Nephron (organoid): ENCODE results near the gene SECISBP2.

ENCODE experiments used
- H3K27ac Mint-ChIP-seq, 3 experiments: 2 replicates each; pipeline ENCODE4 v1.8.0; 2020; ENCODE audit warnings: mixed read lengths in 3 of 3, mild to moderate bottlenecking in 2 of 3, moderate library complexity in 1 of 3
- H3K27me3 Mint-ChIP-seq: 2 replicates; pipeline ENCODE4 v1.8.0; 2021; ENCODE audit warnings: low read depth, mild to moderate bottlenecking, moderate library complexity, mixed read lengths
- H3K36me3 Mint-ChIP-seq: 2 replicates; pipeline ENCODE4 v1.8.0; 2020; ENCODE audit warnings: low read depth, mixed read lengths
- H3K4me1 Mint-ChIP-seq: 2 replicates; pipeline ENCODE4 v1.8.0; 2020; ENCODE audit warnings: mixed read lengths
- H3K4me3 Mint-ChIP-seq, 3 experiments: 2 replicates each; pipeline ENCODE4 v1.8.0; 2020; ENCODE audit warnings: mild to moderate bottlenecking in 3 of 3, mixed read lengths in 3 of 3, moderate library complexity in 2 of 3
- H3K9me3 Mint-ChIP-seq: 2 replicates; pipeline ENCODE4 v1.8.0; 2020; ENCODE audit warnings: mixed read lengths
- TF ChIP-seq, protein P1 (sequence below), 3 experiments: fragments of 200-600 bp; sonication (generic); IDR thresholded peaks; one replicate each; pipeline ENCODE4 v1.5.0; 2021; ENCODE audit warnings: antibody characterized with exemption in 3 of 3; ENCODE audit not compliant: unreplicated experiment in 3 of 3

Gene SECISBP2

DNA sequence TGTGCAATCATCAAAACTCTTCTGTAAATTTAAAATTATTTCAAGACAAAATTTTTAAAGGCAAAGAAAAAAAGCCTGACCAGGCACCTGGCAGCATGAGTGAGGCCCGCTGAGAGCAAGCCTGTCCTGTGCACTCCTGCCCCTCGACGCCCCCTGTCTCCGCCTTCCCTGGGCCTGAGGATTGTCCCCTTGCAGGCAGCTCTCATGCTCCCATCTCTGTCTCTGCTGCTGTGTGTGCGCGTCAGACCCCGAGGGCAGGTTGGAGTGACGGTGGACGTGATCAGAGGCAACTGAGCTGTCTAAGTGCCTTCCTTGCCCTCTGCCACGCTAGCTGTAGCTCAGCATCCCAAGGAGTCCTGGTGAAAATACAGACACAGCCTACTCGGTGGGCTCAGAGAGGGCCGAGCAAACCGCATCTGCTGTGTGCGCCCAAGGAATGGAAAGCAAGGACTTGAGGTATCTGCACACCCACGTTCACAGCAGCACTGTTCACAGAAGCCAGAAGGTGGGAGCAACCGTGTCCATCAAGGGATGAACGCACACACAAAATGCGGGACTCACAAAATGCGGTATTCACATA is 65.5 kb downstream of the SECISBP2 start:
- H3K36me3 Mint-ChIP-seq = peaks cover 49% of the 10 kb centered on the region
- no peaks in the 10 kb centered on the region for H3K4me1 Mint-ChIP-seq
- H3K9me3 Mint-ChIP-seq = no peaks in the 10 kb centered on the region
- no peak overlapping the region for H3K4me3 Mint-ChIP-seq
- no peaks in the 10 kb centered on the region for H3K27me3 Mint-ChIP-seq
- H3K27ac Mint-ChIP-seq = no peak overlapping the region
- TF ChIP-seq, protein P1, sequence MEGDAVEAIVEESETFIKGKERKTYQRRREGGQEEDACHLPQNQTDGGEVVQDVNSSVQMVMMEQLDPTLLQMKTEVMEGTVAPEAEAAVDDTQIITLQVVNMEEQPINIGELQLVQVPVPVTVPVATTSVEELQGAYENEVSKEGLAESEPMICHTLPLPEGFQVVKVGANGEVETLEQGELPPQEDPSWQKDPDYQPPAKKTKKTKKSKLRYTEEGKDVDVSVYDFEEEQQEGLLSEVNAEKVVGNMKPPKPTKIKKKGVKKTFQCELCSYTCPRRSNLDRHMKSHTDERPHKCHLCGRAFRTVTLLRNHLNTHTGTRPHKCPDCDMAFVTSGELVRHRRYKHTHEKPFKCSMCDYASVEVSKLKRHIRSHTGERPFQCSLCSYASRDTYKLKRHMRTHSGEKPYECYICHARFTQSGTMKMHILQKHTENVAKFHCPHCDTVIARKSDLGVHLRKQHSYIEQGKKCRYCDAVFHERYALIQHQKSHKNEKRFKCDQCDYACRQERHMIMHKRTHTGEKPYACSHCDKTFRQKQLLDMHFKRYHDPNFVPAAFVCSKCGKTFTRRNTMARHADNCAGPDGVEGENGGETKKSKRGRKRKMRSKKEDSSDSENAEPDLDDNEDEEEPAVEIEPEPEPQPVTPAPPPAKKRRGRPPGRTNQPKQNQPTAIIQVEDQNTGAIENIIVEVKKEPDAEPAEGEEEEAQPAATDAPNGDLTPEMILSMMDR (IDR thresholded peaks at IDR 0.05; ENCODE audit: unreplicated experiment in 3 of 3) = no peak

DNA sequence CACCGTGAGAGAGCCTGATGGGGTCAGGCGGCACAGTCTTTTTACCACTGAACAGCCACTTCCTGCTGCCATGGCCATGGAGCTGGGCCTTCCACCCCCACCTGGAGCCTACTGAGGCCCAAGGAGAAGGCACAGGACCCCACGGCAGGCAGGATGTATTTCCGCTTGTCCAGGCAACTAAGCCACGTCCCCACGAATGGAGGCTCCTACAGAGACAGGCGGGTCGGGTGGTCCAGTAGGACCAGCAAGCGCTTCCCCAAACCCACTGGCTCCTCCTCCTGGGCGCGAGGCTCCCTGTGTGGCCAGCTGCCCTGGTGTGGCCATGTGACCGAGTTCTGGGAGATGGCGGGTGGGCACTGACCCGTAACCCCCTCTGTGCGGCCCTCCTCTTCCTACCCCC is 66.5 kb downstream of the SECISBP2 start:
- H3K36me3 Mint-ChIP-seq = peaks cover 46% of the 10 kb centered on the region
- H3K4me3 Mint-ChIP-seq = no peak overlapping the region
- H3K27ac Mint-ChIP-seq = no peak overlapping the region
- H3K9me3 Mint-ChIP-seq = no peaks in the 10 kb centered on the region
- TF ChIP-seq, protein P1 (IDR thresholded peaks at IDR 0.05; ENCODE audit: unreplicated experiment in 3 of 3) = no peak
- H3K27me3 Mint-ChIP-seq = no peaks in the 10 kb centered on the region
- no peaks in the 10 kb centered on the region for H3K4me1 Mint-ChIP-seq

DNA sequence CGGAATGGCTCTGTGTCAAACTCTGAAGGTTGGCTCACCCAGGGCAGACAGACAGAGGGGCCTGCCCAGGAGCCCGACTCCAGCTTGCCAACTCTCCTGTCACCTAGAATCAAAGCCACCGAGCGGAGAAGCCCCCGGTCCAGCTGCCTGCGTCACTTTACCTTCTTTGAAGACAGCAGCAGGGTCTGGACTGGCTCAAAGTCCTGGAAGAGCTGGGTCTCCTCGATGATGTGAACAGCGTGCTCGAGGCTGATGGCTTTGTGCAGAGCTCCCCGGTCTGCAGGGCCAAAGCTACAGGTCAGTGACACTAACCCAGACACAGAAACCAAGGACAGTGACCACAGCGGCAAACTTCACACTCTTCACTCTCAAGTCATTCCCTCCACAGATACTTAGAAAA is 67.9 kb downstream of the SECISBP2 start:
- TF ChIP-seq, protein P1 (IDR thresholded peaks at IDR 0.05; ENCODE audit: unreplicated experiment in 3 of 3) = no peak
- no peak overlapping the region for H3K4me3 Mint-ChIP-seq
- H3K27ac Mint-ChIP-seq = no peak overlapping the region
- H3K4me1 Mint-ChIP-seq = no peaks in the 10 kb centered on the region
- H3K36me3 Mint-ChIP-seq = peaks cover 49% of the 10 kb centered on the region
- no peaks in the 10 kb centered on the region for H3K27me3 Mint-ChIP-seq
- no peaks in the 10 kb centered on the region for H3K9me3 Mint-ChIP-seq

DNA sequence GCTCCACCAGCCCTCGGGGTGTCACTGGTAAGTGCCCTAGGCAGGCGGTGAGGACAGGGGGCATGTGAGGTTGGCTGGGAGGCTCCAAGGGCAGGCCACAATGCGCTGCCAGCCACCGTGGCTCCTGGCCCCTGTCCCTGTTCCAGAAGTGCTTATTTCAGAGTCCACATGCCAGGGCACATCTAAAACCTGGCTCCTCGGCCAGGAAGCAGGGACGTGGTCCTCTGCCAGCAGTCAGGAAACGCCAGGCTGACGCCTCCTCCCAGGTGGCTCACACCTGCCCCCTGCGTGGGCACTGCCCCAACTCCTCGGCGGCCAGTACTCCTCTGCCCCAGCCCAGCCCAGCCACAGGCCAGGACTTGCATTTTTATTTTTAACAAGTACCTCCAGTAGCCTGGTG is 68.5 kb downstream of the SECISBP2 start:
- Mint-ChIP-seq H3K36me3 (peaks cover 46% of the 10 kb centered on the region), H3K27me3 (no peaks in the 10 kb centered on the region), H3K27ac (no peak overlapping the region), H3K4me3 (no peak overlapping the region), H3K9me3 (no peaks in the 10 kb centered on the region), H3K4me1 (no peaks in the 10 kb centered on the region)
- TF ChIP-seq, protein P1 (IDR thresholded peaks at IDR 0.05; ENCODE audit: unreplicated experiment in 3 of 3) = no peak

DNA sequence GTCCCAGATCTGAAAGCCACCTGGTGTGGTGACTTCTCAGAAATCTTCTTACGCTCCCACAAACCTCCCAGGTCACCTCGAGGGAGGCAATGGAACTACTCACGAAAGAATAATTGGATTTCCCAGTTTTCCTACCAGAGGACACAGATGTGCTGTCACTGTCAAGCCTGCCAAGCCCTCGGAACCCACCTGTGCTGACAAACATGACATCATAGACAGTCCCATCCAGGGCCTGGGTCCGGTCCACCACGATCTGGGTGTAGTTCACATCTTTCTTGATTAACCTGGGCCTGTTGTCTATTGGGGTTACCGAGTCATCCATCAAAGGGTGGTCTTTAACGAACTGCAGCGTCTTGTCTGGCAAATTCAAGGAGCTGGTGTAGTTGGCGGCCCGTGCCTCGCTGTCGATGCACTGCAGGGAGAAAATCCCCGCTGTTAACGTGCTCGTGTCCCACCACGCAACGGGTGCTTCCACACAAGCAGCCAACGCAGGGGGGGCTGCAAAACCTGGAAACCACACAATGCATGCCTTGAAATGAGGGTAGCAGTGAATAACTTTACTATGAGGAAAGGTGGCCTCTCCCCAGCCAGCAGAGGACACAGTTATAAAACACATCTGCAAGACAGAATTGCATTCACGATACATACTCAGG is 69.0 kb downstream of the SECISBP2 start:
- Mint-ChIP-seq H3K9me3 (no peaks in the 10 kb centered on the region), H3K4me3 (no peak overlapping the region), H3K36me3 (peaks cover 46% of the 10 kb centered on the region), H3K4me1 (no peaks in the 10 kb centered on the region), H3K27me3 (no peaks in the 10 kb centered on the region), H3K27ac (no peak overlapping the region)
- TF ChIP-seq, protein P1 (IDR thresholded peaks at IDR 0.05; ENCODE audit: unreplicated experiment in 3 of 3) = no peak
